Sigmoid colon (tissue), 4 donors: ENCODE data around the gene FUBP1.

ENCODE experiments used
- CTCF ChIP-seq, 4 experiments: fragments of 450-650 bp in 3 of 4; fragments of 200-600 bp in 1 of 4; IDR thresholded peaks; one replicate each; pipeline ENCODE4 v1.5.1; 2016 to 2019; ENCODE audit warnings: antibody characterized with exemption in 4 of 4, mild to moderate bottlenecking in 3 of 4, moderate library complexity in 2 of 4
- EP300 ChIP-seq, 4 donors: sonication (generic); formaldehyde crosslinking; IDR thresholded peaks; one replicate each; pipeline ENCODE4 v1.6.1; 2017; ENCODE audit warnings: antibody characterized with exemption in 4 of 4
- POLR2A ChIP-seq, 2 donors: fragments of 450-650 bp; IDR thresholded peaks; one replicate each; pipeline ENCODE4 v1.6.1; 2016; ENCODE audit warnings: antibody characterized with exemption in 2 of 2, mild to moderate bottlenecking in 2 of 2, moderate library complexity in 2 of 2
- POLR2AphosphoS5 ChIP-seq, 4 donors: sonication (generic); formaldehyde crosslinking; IDR thresholded peaks; one replicate each; pipeline ENCODE4 v1.6.1; 2017; ENCODE audit warnings: antibody characterized with exemption in 4 of 4

GRCh38 chr1:77926561-77927357 lies 52.1 kb downstream of the FUBP1 start:
- TF ChIP-seq CTCF (IDR thresholded peaks at IDR 0.05) (no peak), POLR2AphosphoS5 (IDR thresholded peaks at IDR 0.05) (no peak), EP300 (IDR thresholded peaks at IDR 0.05) (no peak), POLR2A (IDR thresholded peaks at IDR 0.05) (no peak)
